Gastroesophageal sphincter (tissue), 4 donors: ENCODE results near the gene ITIH5. TPM values are rescaled to one million over a fixed set of nuclear protein-coding genes. Genes with fewer than 3 reads are reported as not detected.

Experiments used
- ATAC-seq: fragments of 150-250 bp; one replicate; pipeline ENCODE4 v1.9.1; 2016; ENCODE audit warnings: mild to moderate bottlenecking, moderate library complexity
- H3K27ac ChIP-seq, 4 donors: fragments of 200-600 bp; sonication (generic) in 3 of 4; 1 replicate in 3 of 4; 2 replicates in 1 of 4; pipeline ENCODE4 v1.5.1; 2016 to 2019
- H3K27me3 ChIP-seq: fragments of 200-600 bp; sonication (generic); one replicate; pipeline ENCODE4 v1.5.1; 2019
- H3K36me3 ChIP-seq, 2 donors: fragments of 200-600 bp; sonication (generic); one replicate each; pipeline ENCODE4 v1.5.1; 2019; ENCODE audit warnings: control low read depth in 1 of 2
- H3K4me1 ChIP-seq, 3 donors: fragments of 200-600 bp; sonication (generic); 1 replicate in 2 of 3; 2 replicates in 1 of 3; pipeline ENCODE4 v1.5.1; 2016 to 2019; ENCODE audit warnings: control low read depth in 2 of 3
- H3K4me3 ChIP-seq, 2 donors: fragments of 200-600 bp; sonication (generic); one replicate each; pipeline ENCODE4 v1.5.1; 2019; ENCODE audit warnings: mild to moderate bottlenecking in 1 of 2, moderate library complexity in 1 of 2
- H3K9me3 ChIP-seq, 3 donors: fragments of 200-600 bp; sonication (generic); one replicate each; pipeline ENCODE4 v1.5.1; 2017 to 2019; ENCODE audit warnings: control low read depth in 2 of 3
- CTCF ChIP-seq, 4 experiments: fragments of 200-600 bp in 2 of 4; fragments of 450-650 bp in 2 of 4; sonication (generic) in 1 of 4; IDR thresholded peaks; one replicate each; pipeline ENCODE4 v1.5.1; 2017 to 2019; ENCODE audit warnings: antibody characterized with exemption in 4 of 4, mild to moderate bottlenecking in 2 of 4, moderate library complexity in 2 of 4
- EP300 ChIP-seq: sonication (generic); formaldehyde crosslinking; IDR thresholded peaks from one replicate; pipeline ENCODE4 v1.6.1; 2017; ENCODE audit warnings: antibody characterized with exemption, mild to moderate bottlenecking
- POLR2A ChIP-seq, 2 donors: fragments of 450-650 bp; IDR thresholded peaks; one replicate each; pipeline ENCODE4 v1.6.1; 2017; ENCODE audit warnings: antibody characterized with exemption in 2 of 2, mild to moderate bottlenecking in 2 of 2, moderate library complexity in 1 of 2
- POLR2AphosphoS5 ChIP-seq: sonication (generic); formaldehyde crosslinking; IDR thresholded peaks from one replicate; pipeline ENCODE4 v1.6.1; 2017; ENCODE audit warnings: antibody characterized with exemption
- WGBS, 2 donors: methylation state at CpG; one replicate each; pipeline ENCODE4 v1.1.5; 2018; ENCODE audit warnings: low coverage in 1 of 2; 5-methylcytosine and 5-hydroxymethylcytosine counted together
- total RNA-seq, 4 donors: library from RNA; depleted of rRNA; stranded (reverse); fragments of >200 nt; gene quantifications; one replicate each; pipeline ENCODE4 v1.1.0, GENCODE V29; 2016

Gene ITIH5
- total RNA-seq, 4 donors from 2014 or later: 36.4 to 96.0 (median 52.9) TPM

- H3K36me3 ChIP-seq: peaks cover 0 to 34% of the 10 kb centered on the region in 2 donors
- ATAC-seq: no peak
- no peak overlapping the region for H3K4me3 ChIP-seq
- H3K27ac ChIP-seq: peak overlapping the region in 2 of 4 donors; percentile 2 to 12
- 70 to 80% methylated on average over 1 to 2 of the region's 3 CpGs for WGBS, 2 donors
- H3K9me3 ChIP-seq: no peaks in the 10 kb centered on the region
- no peaks in the 10 kb centered on the region for H3K27me3 ChIP-seq
- peaks cover 0 to 7% (median 0%) of the 10 kb centered on the region in 3 donors for H3K4me1 ChIP-seq
- no peak for TF ChIP-seq POLR2AphosphoS5
Observed at GRCh38 chr10:7583626-7584025, 83.1 kb downstream of the ITIH5 start.

- peaks cover 0 to 7% (median 0%) of the 10 kb centered on the region in 3 donors for H3K4me1 ChIP-seq
- TF ChIP-seq POLR2A (IDR thresholded peaks at IDR 0.05) (no peak), EP300 (no peak), POLR2AphosphoS5 (no peak), CTCF (IDR thresholded peaks at IDR 0.05) (no peak)
- no peak overlapping the region for H3K4me3 ChIP-seq
- no peak overlapping the region for H3K27ac ChIP-seq
- WGBS, 2 donors: 56 to 81% methylated on average over 3 to 5 of the region's 5 CpGs
- H3K36me3 ChIP-seq: peaks cover 0 to 60% of the 10 kb centered on the region in 2 donors
- no peaks in the 10 kb centered on the region for H3K27me3 ChIP-seq
- no peaks in the 10 kb centered on the region for H3K9me3 ChIP-seq
- ATAC-seq: no peak
Observed at GRCh38 chr10:7580520-7580919, 86.2 kb downstream of the ITIH5 start.

- TF ChIP-seq CTCF (IDR thresholded peaks at IDR 0.05) (no peak), EP300 (no peak), POLR2AphosphoS5 (no peak), POLR2A (IDR thresholded peaks at IDR 0.05) (no peak)
- no peak for ATAC-seq
- Histone ChIP-seq H3K36me3 (peaks cover 0 to 60% of the 10 kb centered on the region in 2 donors), H3K27me3 (no peaks in the 10 kb centered on the region), H3K27ac (no peak overlapping the region), H3K9me3 (no peaks in the 10 kb centered on the region), H3K4me3 (no peak overlapping the region), H3K4me1 (peaks cover 0 to 7% (median 0%) of the 10 kb centered on the region in 3 donors)
- whole genome bisulfite sequencing, 2 donors: 80 to 100% methylated on average over 1 to 2 of the region's 25 CpGs
Observed at GRCh38 chr10:7579681-7580080, 87.1 kb downstream of the ITIH5 start.

GRCh38 chr10:7577579-7577978 lies 89.2 kb downstream of the ITIH5 start:
- TF ChIP-seq POLR2AphosphoS5 (no peak), CTCF (IDR thresholded peaks at IDR 0.05) (no peak), EP300 (no peak), POLR2A (IDR thresholded peaks at IDR 0.05) (no peak)
- ATAC-seq: no peak
- Histone ChIP-seq H3K27me3 (no peaks in the 10 kb centered on the region), H3K36me3 (peaks cover 0 to 55% of the 10 kb centered on the region in 2 donors), H3K4me3 (no peak overlapping the region), H3K27ac (no peak overlapping the region), H3K9me3 (no peaks in the 10 kb centered on the region), H3K4me1 (peaks cover 0 to 9% (median 0%) of the 10 kb centered on the region in 3 donors)
- WGBS, 2 donors: 89 to 100% methylated on average over 3 to 5 of the region's 5 CpGs

GRCh38 chr10:7577176-7577575 lies 89.6 kb downstream of the ITIH5 start:
- Histone ChIP-seq H3K27me3 (no peaks in the 10 kb centered on the region), H3K4me3 (no peak overlapping the region), H3K27ac (no peak overlapping the region), H3K36me3 (peaks cover 0 to 55% of the 10 kb centered on the region in 2 donors), H3K4me1 (peaks cover 0 to 13% (median 0%) of the 10 kb centered on the region in 3 donors), H3K9me3 (no peaks in the 10 kb centered on the region)
- TF ChIP-seq POLR2AphosphoS5 (no peak), CTCF (IDR thresholded peaks at IDR 0.05) (no peak), EP300 (no peak), POLR2A (IDR thresholded peaks at IDR 0.05) (no peak)
- 45 to 77% methylated on average over 4 of the region's 4 CpGs for WGBS, 2 donors
- ATAC-seq: no peak
